HG02885 (cell line): Measurements from ENCODE around the gene AP5Z1.
"Not testable (repeated sequence)": the region's sequence is repeated elsewhere in the genome, so short reads cannot be mapped to it uniquely, and the experiment has no call there.

Source experiments
- ATAC-seq: cut with Tn5 transposase; IDR thresholded peaks from one replicate; pipeline ENCODE4 v1.9.1; 2021; ENCODE audit warnings: mild to moderate bottlenecking; ENCODE audit not compliant: unreplicated experiment, poor library complexity

AP5Z1 gene

GRCh38 chr7:4799508-4800268, 24.3 kb downstream of the AP5Z1 start:
- ATAC-seq: no peak

- ATAC-seq: no peak
These were observed 25.1 kb downstream of the AP5Z1 start for GRCh38 chr7:4800487-4800886.

- no peak for ATAC-seq
These were observed 25.8 kb downstream of the AP5Z1 start for GRCh38 chr7:4800926-4801838.

DNA sequence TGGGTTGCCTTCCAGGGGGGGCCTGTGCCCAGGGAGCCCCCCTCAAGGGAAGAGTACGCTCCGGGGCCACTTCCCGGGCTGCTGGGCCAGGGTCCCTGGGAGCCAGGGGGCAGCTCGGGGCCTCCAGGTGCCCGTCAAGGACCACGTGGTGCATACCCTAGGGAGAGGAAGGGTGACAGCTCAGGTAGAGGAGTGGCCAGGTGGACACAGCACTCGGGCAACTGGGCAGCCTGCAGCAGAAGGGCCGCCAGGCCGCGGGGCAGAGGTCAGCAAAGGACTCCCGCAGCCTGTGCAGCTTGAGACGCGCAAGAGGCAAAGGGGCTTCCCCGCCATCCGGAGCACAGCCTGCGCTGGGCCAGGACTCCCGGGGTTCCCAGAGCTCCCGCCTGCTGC, 26.4 kb downstream of the AP5Z1 start:
- no peak for ATAC-seq

DNA sequence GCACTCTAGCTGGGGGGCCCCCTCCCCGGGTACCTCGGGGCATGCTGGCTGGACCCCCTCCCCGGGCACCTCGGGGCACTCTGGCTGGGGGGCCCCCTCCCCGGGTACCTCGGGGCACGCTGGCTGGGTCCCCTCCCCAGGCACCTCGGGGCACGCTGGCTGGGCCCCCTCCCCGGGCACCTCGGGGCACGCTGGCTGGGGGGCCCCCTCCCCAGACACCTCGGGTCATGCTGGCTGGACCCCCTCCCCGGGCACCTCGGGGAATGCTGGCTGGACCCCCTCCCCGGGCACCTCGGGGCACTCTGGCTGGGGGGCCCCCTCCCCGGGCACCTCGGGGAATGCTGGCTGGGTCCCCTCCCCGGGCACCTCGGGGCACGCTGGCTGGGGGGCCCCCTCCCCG, 27.2 kb downstream of the AP5Z1 start:
- not testable (repeated sequence) for ATAC-seq

GRCh38 chr7:4803397-4804241, 28.2 kb downstream of the AP5Z1 start:
- no peak for ATAC-seq

- ATAC-seq: no peak
These were observed 29.9 kb downstream of the AP5Z1 start for GRCh38 chr7:4805110-4805983.

GRCh38 chr7:4805984-4806300, 30.5 kb downstream of the AP5Z1 start:
- ATAC-seq: no peak

GRCh38 chr7:4806983-4807597, 31.7 kb downstream of the AP5Z1 start:
- no peak for ATAC-seq

DNA sequence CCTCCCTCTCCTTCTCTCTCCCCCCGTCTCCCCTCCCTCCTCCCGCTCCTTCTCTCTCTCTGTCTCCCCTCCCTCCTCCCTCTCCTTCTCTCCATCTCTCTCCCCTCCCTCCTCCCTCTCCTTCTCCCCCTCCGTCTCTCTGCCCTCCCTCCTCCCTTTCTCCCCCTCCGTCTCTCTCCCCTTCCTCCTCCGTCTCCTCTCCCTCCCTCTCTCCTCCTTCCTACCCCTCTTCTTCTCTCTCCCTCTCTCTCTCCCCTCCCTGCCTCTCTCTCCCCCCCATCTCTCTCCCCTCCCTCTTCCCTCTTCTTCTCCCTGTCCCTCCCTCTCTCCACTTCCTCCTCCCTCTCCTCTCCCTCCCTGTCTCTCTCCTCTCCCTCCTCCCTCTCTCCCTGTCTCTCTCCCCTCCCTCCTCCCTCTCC, 32.2 kb downstream of the AP5Z1 start:
- ATAC-seq: no peak

- no peak for ATAC-seq
These were observed 32.6 kb downstream of the AP5Z1 start for GRCh38 chr7:4808026-4808425.

DNA sequence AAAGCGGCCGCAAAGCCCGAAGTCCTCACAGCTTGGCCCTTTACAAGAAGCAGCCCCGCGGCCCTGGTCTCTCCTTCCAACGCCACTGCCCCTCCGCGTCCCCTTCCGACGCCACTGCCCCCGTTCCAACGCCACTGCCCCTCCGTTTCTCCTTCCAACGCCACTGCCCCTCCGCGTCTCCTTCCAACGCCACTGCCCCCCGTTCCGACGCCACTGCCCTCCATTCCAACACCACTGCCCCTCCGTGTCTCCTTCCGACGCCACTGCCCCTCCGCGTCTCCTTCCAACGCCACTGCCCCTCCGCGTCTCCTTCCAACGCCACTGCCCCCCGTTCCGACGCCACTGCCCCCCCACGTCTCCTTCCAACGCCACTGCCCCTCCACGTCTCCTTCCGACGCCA, 33.1 kb downstream of the AP5Z1 start:
- ATAC-seq: no peak

GRCh38 chr7:4809091-4809591, 33.7 kb downstream of the AP5Z1 start:
- no peak for ATAC-seq

DNA sequence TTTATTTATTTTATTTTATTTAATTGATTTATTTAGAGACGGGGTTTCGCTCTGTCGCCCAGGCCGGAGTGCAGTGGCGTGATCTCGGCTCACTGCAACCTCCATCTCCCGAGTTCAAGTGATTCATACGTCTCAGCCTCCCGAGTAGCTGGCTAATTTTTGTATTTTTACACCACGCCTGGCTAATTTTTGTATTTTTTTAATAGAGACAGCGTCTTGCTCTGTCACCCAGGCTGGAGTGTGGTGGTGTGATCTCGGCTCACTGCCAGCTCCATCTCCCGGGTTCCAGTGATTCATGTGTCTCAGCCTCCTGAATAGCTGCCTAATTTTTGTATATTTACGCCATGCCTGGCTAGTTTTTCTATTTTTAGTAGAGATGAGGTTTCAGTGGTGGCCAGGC, 34.2 kb downstream of the AP5Z1 start:
- ATAC-seq: no peak

GRCh38 chr7:4814433-4814832, 39.0 kb downstream of the AP5Z1 start:
- no peak for ATAC-seq

- no peak for ATAC-seq
These were observed 39.7 kb downstream of the AP5Z1 start for GRCh38 chr7:4815121-4815520.

GRCh38 chr7:4815609-4816418, 40.4 kb downstream of the AP5Z1 start:
- no peak for ATAC-seq

GRCh38 chr7:4816419-4817080, 41.1 kb downstream of the AP5Z1 start:
- ATAC-seq: no peak
